ENCODE data around the gene PLCL2. TPM values are rescaled to one million over a fixed set of nuclear protein-coding genes. Genes with fewer than 3 reads are reported as not detected.

PLCL2 gene
- total RNA-seq (11.0 and 11.9 TPM in 2 replicates), polyA plus RNA-seq (4.0 TPM in 2 replicates), polyA minus RNA-seq (ENCODE audit: low replicate concordance) (1.7 and 2.9 TPM in 2 replicates)
- 3.2 and 3.6 TPM in 2 replicates for polyA plus RNA-seq (2012)

DNA sequence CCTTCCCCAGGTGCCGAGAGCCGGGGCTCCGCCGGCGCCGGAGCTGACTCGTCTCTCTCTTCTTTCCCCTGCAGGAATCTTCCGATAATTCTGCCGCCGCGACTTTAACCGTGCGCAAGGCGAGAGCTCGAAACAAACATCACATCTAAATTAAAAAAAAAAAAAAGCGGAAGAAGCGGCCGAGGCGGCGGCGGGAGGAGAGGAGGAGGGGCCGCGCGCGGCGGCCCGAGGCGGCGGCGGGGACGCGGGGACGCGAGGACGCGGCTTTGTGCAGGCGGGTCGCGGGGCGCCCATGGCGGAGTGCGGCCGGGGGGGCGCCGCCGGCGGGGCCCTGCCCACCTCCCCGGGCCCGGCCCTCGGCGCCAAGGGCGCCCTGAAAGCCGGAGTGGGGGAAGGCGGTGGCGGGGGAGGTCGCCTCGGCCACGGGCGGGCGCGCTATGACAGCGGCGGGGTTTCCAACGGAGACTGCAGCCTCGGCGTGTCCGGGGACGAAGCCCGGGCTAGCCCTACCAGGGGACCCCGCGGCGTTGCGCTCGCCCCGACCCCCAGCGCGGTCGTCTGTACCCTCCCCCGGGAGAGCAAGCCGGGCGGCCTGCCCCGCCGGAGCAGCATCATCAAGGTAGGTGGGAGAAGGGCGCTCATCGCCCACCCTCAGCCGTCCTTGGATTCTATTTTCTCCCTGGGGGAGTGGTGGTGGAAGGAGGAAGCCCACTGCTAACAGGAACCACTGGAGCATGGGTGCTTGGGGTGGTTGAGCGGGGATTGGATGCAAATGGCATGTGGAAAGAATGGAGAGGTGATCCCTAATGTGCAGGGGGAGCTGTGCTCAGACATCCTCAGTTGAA is at the start of gene PLCL2:
Gene PLCL2, plus strand, starts transcription at position 208 of the 845 bp plus-strand sequence. Its CDS starts 85 bp downstream, at position 293.
- Histone ChIP-seq H3K36me3 (ENCODE audit: control insufficient read depth, insufficient read depth, low read length) (no peaks in the 10 kb centered on the region), H3K4me2 (ENCODE audit: extremely low read depth, insufficient read depth, low read length) (peak within 1 kb of the TSS; percentile 86), H3K27ac (ENCODE audit: insufficient read depth, low read length) (peak within 1 kb of the TSS; percentile 68), H3K27me3 (ENCODE audit: control insufficient read depth, insufficient read depth, low read length) (no peaks in the 10 kb centered on the region), H3K4me1 (ENCODE audit: control insufficient read depth, extremely low read depth, insufficient read depth, low read length) (no peaks in the 10 kb centered on the region), H4K20me1 (ENCODE audit: control insufficient read depth, extremely low read depth, insufficient read depth, low read length) (no peaks in the 10 kb centered on the region), H2AFZ (ENCODE audit: low read length) (peak within 1 kb of the TSS; percentile 90), H3K79me2 (ENCODE audit: control insufficient read depth, insufficient read depth, low read length) (peaks cover 4% of the 10 kb centered on the region), H3K9me3 (ENCODE audit: control insufficient read depth, insufficient read depth, low read depth, low read length) (no peaks in the 10 kb centered on the region), H3K9ac (ENCODE audit: insufficient read depth, low read length) (peak within 1 kb of the TSS; percentile 76), H3K4me3 (replicated peaks in 1 of 4; ENCODE audit: control extremely low read depth in 1 of 4, insufficient read depth in 1 of 4, low read depth in 3 of 4, low read length in 4 of 4) (peak within 1 kb of the TSS; percentile 67 to 81 (median 78))
- peak; percentile 35 to 38 for DNase-seq (ENCODE audit: low read depth in 2 of 2)
- TF ChIP-seq EZH2 (IDR thresholded peaks at IDR 0.05; ENCODE audit: low read length, missing control alignments), result no peak
- TF ChIP-seq, protein P1, sequence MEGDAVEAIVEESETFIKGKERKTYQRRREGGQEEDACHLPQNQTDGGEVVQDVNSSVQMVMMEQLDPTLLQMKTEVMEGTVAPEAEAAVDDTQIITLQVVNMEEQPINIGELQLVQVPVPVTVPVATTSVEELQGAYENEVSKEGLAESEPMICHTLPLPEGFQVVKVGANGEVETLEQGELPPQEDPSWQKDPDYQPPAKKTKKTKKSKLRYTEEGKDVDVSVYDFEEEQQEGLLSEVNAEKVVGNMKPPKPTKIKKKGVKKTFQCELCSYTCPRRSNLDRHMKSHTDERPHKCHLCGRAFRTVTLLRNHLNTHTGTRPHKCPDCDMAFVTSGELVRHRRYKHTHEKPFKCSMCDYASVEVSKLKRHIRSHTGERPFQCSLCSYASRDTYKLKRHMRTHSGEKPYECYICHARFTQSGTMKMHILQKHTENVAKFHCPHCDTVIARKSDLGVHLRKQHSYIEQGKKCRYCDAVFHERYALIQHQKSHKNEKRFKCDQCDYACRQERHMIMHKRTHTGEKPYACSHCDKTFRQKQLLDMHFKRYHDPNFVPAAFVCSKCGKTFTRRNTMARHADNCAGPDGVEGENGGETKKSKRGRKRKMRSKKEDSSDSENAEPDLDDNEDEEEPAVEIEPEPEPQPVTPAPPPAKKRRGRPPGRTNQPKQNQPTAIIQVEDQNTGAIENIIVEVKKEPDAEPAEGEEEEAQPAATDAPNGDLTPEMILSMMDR (conservative IDR thresholded peaks at IDR 0.05 in 1 of 2, IDR thresholded peaks at IDR 0.05 in 1 of 2; ENCODE audit: low read depth in 1 of 2, low read length in 2 of 2), result no peak

DNA sequence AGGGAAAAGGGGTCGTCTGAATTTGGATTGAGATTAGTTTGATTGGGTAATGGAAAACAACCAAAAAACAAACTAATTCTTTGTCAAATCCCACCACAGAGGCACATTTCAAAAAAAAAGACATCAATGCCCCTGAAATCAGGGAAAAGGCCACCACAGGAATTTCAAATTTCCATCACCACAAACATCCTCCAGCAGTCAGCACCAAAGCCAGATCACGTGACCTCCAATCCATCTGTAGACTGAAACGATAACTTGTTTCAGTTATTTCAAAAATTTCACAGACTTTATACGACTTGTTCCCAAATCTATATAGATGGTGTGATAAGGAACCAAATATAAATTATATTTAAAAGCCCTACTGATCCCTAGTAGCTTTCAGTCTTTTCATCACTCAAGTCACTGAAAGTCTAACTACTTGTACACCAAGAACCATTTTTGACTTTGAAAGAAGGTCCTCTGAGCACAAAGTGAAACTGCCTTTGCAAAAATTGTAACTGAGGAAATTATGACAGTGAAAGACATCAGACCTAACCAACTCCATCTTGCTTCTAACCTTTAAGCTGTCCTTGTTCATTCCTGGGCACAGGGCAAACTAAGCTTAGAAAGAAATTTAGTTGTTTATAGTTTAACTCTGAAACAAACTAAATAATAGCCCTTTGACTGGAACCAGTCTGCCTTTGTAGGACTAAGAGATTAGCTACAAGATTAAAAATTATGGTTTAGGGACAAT is 48.1 kb upstream of the PLCL2 start:
- TF ChIP-seq, protein P1 (conservative IDR thresholded peaks at IDR 0.05 in 1 of 2, IDR thresholded peaks at IDR 0.05 in 1 of 2; ENCODE audit: low read depth in 1 of 2, low read length in 2 of 2), result no peak
- TF ChIP-seq EZH2 (IDR thresholded peaks at IDR 0.05; ENCODE audit: low read length, missing control alignments), result no peak
- Histone ChIP-seq H3K9me3 (ENCODE audit: control insufficient read depth, insufficient read depth, low read depth, low read length) (no peaks in the 10 kb centered on the region), H3K27ac (ENCODE audit: insufficient read depth, low read length) (no peak overlapping the region), H3K36me3 (ENCODE audit: control insufficient read depth, insufficient read depth, low read length) (no peaks in the 10 kb centered on the region), H3K4me1 (ENCODE audit: control insufficient read depth, extremely low read depth, insufficient read depth, low read length) (no peaks in the 10 kb centered on the region), H3K27me3 (ENCODE audit: control insufficient read depth, insufficient read depth, low read length) (no peaks in the 10 kb centered on the region), H3K4me3 (replicated peaks in 1 of 4; ENCODE audit: control extremely low read depth in 1 of 4, insufficient read depth in 1 of 4, low read depth in 3 of 4, low read length in 4 of 4) (no peak overlapping the region), H3K4me2 (ENCODE audit: extremely low read depth, insufficient read depth, low read length) (no peak overlapping the region), H4K20me1 (ENCODE audit: control insufficient read depth, extremely low read depth, insufficient read depth, low read length) (no peaks in the 10 kb centered on the region), H3K79me2 (ENCODE audit: control insufficient read depth, insufficient read depth, low read length) (no peaks in the 10 kb centered on the region), H2AFZ (ENCODE audit: low read length) (no peak overlapping the region), H3K9ac (ENCODE audit: insufficient read depth, low read length) (no peak overlapping the region)
- peak in 1 of 2 donors; percentile 24 for DNase-seq (ENCODE audit: low read depth in 2 of 2)

DNA sequence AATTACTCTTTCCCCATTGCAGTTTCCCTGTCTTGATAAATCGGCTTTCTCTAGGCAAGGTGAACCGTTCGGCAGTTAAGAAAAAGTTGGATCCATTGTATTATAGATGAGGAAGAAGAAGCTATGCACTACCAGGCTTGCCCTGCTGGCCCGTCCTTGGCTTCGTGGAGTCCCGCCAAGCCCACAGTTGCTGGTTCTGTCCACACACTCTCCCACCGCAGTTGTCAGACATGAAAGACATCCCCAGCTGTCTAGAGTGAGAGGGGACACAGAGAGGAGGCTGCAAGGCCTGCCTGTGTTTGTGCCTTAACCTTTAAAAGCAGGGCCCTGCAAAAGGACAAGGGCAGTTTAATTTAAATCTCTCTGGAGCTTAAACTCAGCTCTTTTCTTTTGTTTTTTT is 47.2 kb upstream of the PLCL2 start:
- no peaks in the 10 kb centered on the region for H3K4me1 ChIP-seq (ENCODE audit: control insufficient read depth, extremely low read depth, insufficient read depth, low read length)
- no peak overlapping the region for H3K27ac ChIP-seq (ENCODE audit: insufficient read depth, low read length)
- no peak for DNase-seq (ENCODE audit: low read depth in 2 of 2)
- H3K27me3 ChIP-seq (ENCODE audit: control insufficient read depth, insufficient read depth, low read length), result no peaks in the 10 kb centered on the region
- TF ChIP-seq, protein P1 (conservative IDR thresholded peaks at IDR 0.05 in 1 of 2, IDR thresholded peaks at IDR 0.05 in 1 of 2; ENCODE audit: low read depth in 1 of 2, low read length in 2 of 2), result no peak
- no peak for TF ChIP-seq EZH2 (IDR thresholded peaks at IDR 0.05; ENCODE audit: low read length, missing control alignments)
- H3K9me3 ChIP-seq (ENCODE audit: control insufficient read depth, insufficient read depth, low read depth, low read length), result no peaks in the 10 kb centered on the region
- H3K9ac ChIP-seq (ENCODE audit: insufficient read depth, low read length), result no peak overlapping the region
- no peaks in the 10 kb centered on the region for H3K36me3 ChIP-seq (ENCODE audit: control insufficient read depth, insufficient read depth, low read length)
- no peak overlapping the region for H3K4me3 ChIP-seq (replicated peaks in 1 of 4; ENCODE audit: control extremely low read depth in 1 of 4, insufficient read depth in 1 of 4, low read depth in 3 of 4, low read length in 4 of 4)
- H2AFZ ChIP-seq (ENCODE audit: low read length), result no peak overlapping the region
- H3K79me2 ChIP-seq (ENCODE audit: control insufficient read depth, insufficient read depth, low read length), result no peaks in the 10 kb centered on the region
- H3K4me2 ChIP-seq (ENCODE audit: extremely low read depth, insufficient read depth, low read length), result no peak overlapping the region
- H4K20me1 ChIP-seq (ENCODE audit: control insufficient read depth, extremely low read depth, insufficient read depth, low read length), result no peaks in the 10 kb centered on the region
